Medulla oblongata (tissue), 1 donor: ENCODE data around the gene REM1.

Source experiments
- DNase-seq: peaks from one replicate; pipeline ENCODE4 v3.0.0-alpha.2; 2015; ENCODE audit errors: extremely low spot score

The REM1 gene

GRCh38 chr20:31523361-31524283 is 48.5 kb downstream of the REM1 start:
- peak; percentile 66 for DNase-seq

- DNase-seq = no peak
These were observed 52.2 kb downstream of the REM1 start for GRCh38 chr20:31527266-31527665.
